HCT116 (cell line): Measurements from ENCODE around the gene CYP46A1. TPM values are rescaled to one million over a fixed set of nuclear protein-coding genes. Genes with fewer than 3 reads are reported as not detected.

Experiments
- ATAC-seq: fragments of 200-7000 bp; cut with Tn5 transposase; 2 replicates; pipeline ENCODE4 v1.9.1; 2020; ENCODE audit warnings: mild to moderate bottlenecking, moderate library complexity
- BruUV-seq: library from RNA; stranded (reverse); fragments of 400-500 nt; replicated peaks from 2 replicates; lab custom pipeline; 2021; lab: Mats Ljungman, UMichigan
- CTCF ChIA-PET: fragments of 300-600 bp; sonication (Branson Sonifier 250); formaldehyde crosslinking; loops from one replicate; lab custom pipeline; 2021; ENCODE audit warnings: antibody characterized with exemption; lab: Charles Lee
- POLR2A ChIA-PET: fragments of 300-600, 350-600 bp; sonication (Branson Sonifier 250); formaldehyde crosslinking; loops from one replicate; lab custom pipeline; 2021; ENCODE audit warnings: antibody characterized with exemption; lab: Charles Lee
- RAD21 ChIA-PET, 2 experiments: fragments of 300-600 bp; sonication (Branson Sonifier 250); formaldehyde crosslinking; loops; one replicate each; lab custom pipeline; 2023; ENCODE audit warnings: low total read pairs in 2 of 2; ENCODE audit not compliant: uncharacterized antibody in 2 of 2, unreplicated experiment in 2 of 2, low non-redundant PET in 1 of 2; lab: Charles Lee
- DNase-seq: peaks from one replicate; pipeline ENCODE4 v3.0.0-alpha.2; 2010; ENCODE audit warnings: low read depth, low spot score
- H2AFZ ChIP-seq: fragments of 200-600 bp; shearing (Covaris generic), sonication (generic); 2 replicates; pipeline ENCODE4 v1.6.1; 2017; ENCODE audit warnings: low read depth, mixed run types, mixed read lengths, antibody characterized with exemption, low read length; ENCODE audit not compliant: poor library complexity, severe bottlenecking
- H3K27ac ChIP-seq: 2 replicates; pipeline ENCODE4 v1.5.1; 2012; ENCODE audit warnings: low read depth, low read length
- H3K27me3 ChIP-seq: fragments of 200-600 bp; sonication (generic); 2 replicates; pipeline ENCODE4 v1.6.1; 2016; ENCODE audit warnings: mixed run types, low read length, mixed read lengths; ENCODE audit not compliant: insufficient read depth
- H3K36me3 ChIP-seq, 2 experiments: fragments of 200-500 bp in 1 of 2; fragments of 200-600 bp in 1 of 2; sonication (Bioruptor generic) in 1 of 2; sonication (generic) in 1 of 2; 2 replicates each; pipeline versions ENCODE4 v1.5.1 to v1.6.1; 2014 to 2016; ENCODE audit warnings: low read length in 2 of 2, inconsistent platforms in 1 of 2, mixed read lengths in 1 of 2, mixed run types in 1 of 2; ENCODE audit not compliant: insufficient read depth in 2 of 2, control insufficient read depth in 1 of 2
- H3K4me1 ChIP-seq, 2 experiments: fragments of 200-600 bp in 1 of 2; sonication (generic) in 1 of 2; 2 replicates each; pipeline versions ENCODE4 v1.5.1 to v1.6.1; 2012 to 2017; ENCODE audit warnings: low read length in 2 of 2, inconsistent platforms in 1 of 2, mild to moderate bottlenecking in 1 of 2, mixed read lengths in 1 of 2, mixed run types in 1 of 2, moderate library complexity in 1 of 2; ENCODE audit not compliant: insufficient read depth in 2 of 2, control insufficient read depth in 1 of 2
- H3K4me2 ChIP-seq: fragments of 200-600 bp; sonication (generic); 2 replicates; pipeline ENCODE4 v1.6.1; 2017; ENCODE audit warnings: mixed run types, low read length, mixed read lengths
- H3K4me3 ChIP-seq, 2 experiments: fragments of 200-600 bp in 1 of 2; sonication (generic) in 1 of 2; replicated peaks in 1 of 2; 2 replicates each; pipeline ENCODE4 v1.5.1; 2011 to 2016; ENCODE audit warnings: low read length in 2 of 2, control low read depth in 1 of 2, low read depth in 1 of 2, mild to moderate bottlenecking in 1 of 2, mixed read lengths in 1 of 2, mixed run types in 1 of 2
- H3K79me2 ChIP-seq: fragments of 200-600 bp; sonication (generic); 2 replicates; pipeline ENCODE4 v1.6.1; 2017; ENCODE audit warnings: mild to moderate bottlenecking, mixed run types, low read length, moderate library complexity, mixed read lengths; ENCODE audit not compliant: insufficient read depth
- H3K9ac ChIP-seq: fragments of 200-600 bp; sonication (generic); 2 replicates; pipeline ENCODE4 v1.6.1; 2016; ENCODE audit warnings: low read length, mixed read lengths
- H3K9me2 ChIP-seq: fragments of 200-600 bp; sonication (generic), shearing (Covaris generic); 2 replicates; pipeline ENCODE4 v1.6.1; 2017; ENCODE audit warnings: mixed run types, mild to moderate bottlenecking, moderate library complexity; ENCODE audit not compliant: insufficient read depth
- H3K9me3 ChIP-seq, 2 experiments: fragments of 200-500 bp in 1 of 2; fragments of 200-600 bp in 1 of 2; sonication (Bioruptor generic) in 1 of 2; sonication (generic) in 1 of 2; 2 replicates each; pipeline ENCODE4 v1.6.1; 2014 to 2017; ENCODE audit warnings: low read length in 2 of 2, mixed read lengths in 2 of 2, inconsistent platforms in 1 of 2, low read depth in 1 of 2, mild to moderate bottlenecking in 1 of 2, mixed run types in 1 of 2, moderate library complexity in 1 of 2; ENCODE audit not compliant: control insufficient read depth in 1 of 2, insufficient read depth in 1 of 2
- H4K20me1 ChIP-seq: fragments of 200-600 bp; sonication (generic), shearing (Covaris generic); 2 replicates; pipeline ENCODE4 v1.6.1; 2017; ENCODE audit warnings: mixed run types, mild to moderate bottlenecking, moderate library complexity; ENCODE audit not compliant: insufficient read depth
- CEBPB ChIP-seq: IDR thresholded peaks from 2 replicates; pipeline ENCODE4 v1.6.1; 2012; ENCODE audit warnings: low read depth
- POLR2AphosphoS5 ChIP-seq: IDR thresholded peaks from 2 replicates; pipeline ENCODE4 v1.6.1; 2011; ENCODE audit warnings: mild to moderate bottlenecking, low read depth, low read length, moderate library complexity
- SIN3A ChIP-seq: IDR thresholded peaks from 2 replicates; pipeline ENCODE4 v1.6.1; 2012; ENCODE audit warnings: low read depth
- SRF ChIP-seq: IDR thresholded peaks from 2 replicates; pipeline ENCODE4 v1.6.1; 2012; ENCODE audit warnings: low read depth
- ZFX ChIP-seq: fragments of 450-650 bp; IDR thresholded peaks from 2 replicates; pipeline ENCODE4 v1.6.1; 2017
- ZNF274 ChIP-seq: fragments of 200-500 bp; sonication (Bioruptor generic); IDR thresholded peaks from 2 replicates; pipeline ENCODE4 v1.6.1; 2014; ENCODE audit warnings: mild to moderate bottlenecking, low read depth, low read length, inconsistent platforms
- intact Hi-C: fragments of 100-400 bp; cut with micrococcal nuclease; formaldehyde crosslinking; loops from 2 replicates; pipeline ENCODE4 v1.10.0; 2022
- total RNA-seq: library from RNA; stranded (reverse); gene quantifications from one replicate; pipeline ENCODE4 v1.2.1, GENCODE V29; 2021; ENCODE audit not compliant: unreplicated experiment
- TF ChIP-seq, protein P1 (sequence below), 3 experiments: fragments of 200-600 bp in 1 of 3; sonication (generic) in 1 of 3; IDR thresholded peaks in 2 of 3; conservative IDR thresholded peaks in 1 of 3; 2 replicates each; pipeline ENCODE4 v1.5.1; 2012 to 2017; ENCODE audit warnings: low read depth in 2 of 3, low read length in 2 of 3, antibody characterized with exemption in 1 of 3, borderline replicate concordance in 1 of 3, control low read depth in 1 of 3, mild to moderate bottlenecking in 1 of 3, mixed read lengths in 1 of 3, mixed run types in 1 of 3, moderate library complexity in 1 of 3; ENCODE audit not compliant: insufficient read depth in 1 of 3
- TF ChIP-seq, protein P2 (sequence below): IDR thresholded peaks from 2 replicates; pipeline ENCODE4 v1.6.1; 2012; ENCODE audit warnings: low read depth

Gene CYP46A1
- total RNA-seq, 1 experiment from 2014 or later: 0.76 TPM

DNA sequence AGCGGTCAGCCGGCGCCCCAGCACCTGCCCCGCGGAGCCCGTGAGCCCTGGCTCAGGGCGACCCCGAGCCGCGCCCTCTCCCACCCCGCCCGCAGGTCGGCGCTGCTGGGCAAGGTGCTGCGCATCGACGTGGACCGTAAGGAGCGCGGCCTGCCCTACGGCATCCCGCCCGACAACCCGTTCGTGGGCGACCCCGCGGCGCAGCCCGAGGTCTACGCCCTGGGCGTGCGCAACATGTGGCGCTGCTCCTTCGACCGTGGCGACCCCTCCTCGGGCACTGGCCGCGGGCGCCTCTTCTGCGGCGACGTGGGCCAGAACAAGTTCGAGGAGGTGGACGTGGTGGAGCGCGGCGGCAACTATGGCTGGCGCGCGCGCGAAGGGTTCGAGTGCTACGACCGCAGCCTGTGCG, 24.8 kb upstream of the CYP46A1 start:
- no peak overlapping the region for H2AFZ ChIP-seq
- no peak overlapping the region for H3K9ac ChIP-seq
- H3K4me3 ChIP-seq: no peak overlapping the region
- no peaks in the 10 kb centered on the region for H3K79me2 ChIP-seq
- 0 out of 2 replicates have a peak, but pooled peaks cover 7% of the 10 kb centered on the region for H3K27me3 ChIP-seq
- DNase-seq (no peak), ATAC-seq (no peak)
- ChIA-PET POLR2A (no interaction called here), RAD21 (no interaction called here), CTCF (no interaction called here)
- no peaks in the 10 kb centered on the region for H3K9me3 ChIP-seq
- no peak overlapping the region for H3K27ac ChIP-seq
- no TSS peak for BruUV-seq
- no peak overlapping the region for H3K4me2 ChIP-seq
- intact Hi-C loops: no loop called here
- no peaks in the 10 kb centered on the region for H3K9me2 ChIP-seq
- H4K20me1 ChIP-seq: no peaks in the 10 kb centered on the region
- H3K36me3 ChIP-seq: no peaks in the 10 kb centered on the region
- H3K4me1 ChIP-seq: peaks cover 4 to 9% of the 10 kb centered on the region in 2 experiments; a peak in 3 of 4 replicates
- TF ChIP-seq, protein P1, sequence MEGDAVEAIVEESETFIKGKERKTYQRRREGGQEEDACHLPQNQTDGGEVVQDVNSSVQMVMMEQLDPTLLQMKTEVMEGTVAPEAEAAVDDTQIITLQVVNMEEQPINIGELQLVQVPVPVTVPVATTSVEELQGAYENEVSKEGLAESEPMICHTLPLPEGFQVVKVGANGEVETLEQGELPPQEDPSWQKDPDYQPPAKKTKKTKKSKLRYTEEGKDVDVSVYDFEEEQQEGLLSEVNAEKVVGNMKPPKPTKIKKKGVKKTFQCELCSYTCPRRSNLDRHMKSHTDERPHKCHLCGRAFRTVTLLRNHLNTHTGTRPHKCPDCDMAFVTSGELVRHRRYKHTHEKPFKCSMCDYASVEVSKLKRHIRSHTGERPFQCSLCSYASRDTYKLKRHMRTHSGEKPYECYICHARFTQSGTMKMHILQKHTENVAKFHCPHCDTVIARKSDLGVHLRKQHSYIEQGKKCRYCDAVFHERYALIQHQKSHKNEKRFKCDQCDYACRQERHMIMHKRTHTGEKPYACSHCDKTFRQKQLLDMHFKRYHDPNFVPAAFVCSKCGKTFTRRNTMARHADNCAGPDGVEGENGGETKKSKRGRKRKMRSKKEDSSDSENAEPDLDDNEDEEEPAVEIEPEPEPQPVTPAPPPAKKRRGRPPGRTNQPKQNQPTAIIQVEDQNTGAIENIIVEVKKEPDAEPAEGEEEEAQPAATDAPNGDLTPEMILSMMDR (IDR thresholded peaks at IDR 0.05 in 2 of 3, conservative IDR thresholded peaks at IDR 0.05 in 1 of 3; ENCODE audit: borderline replicate concordance in 1 of 3, insufficient read depth in 1 of 3, low read depth in 2 of 3, low read length in 2 of 3): no peak
- TF ChIP-seq POLR2AphosphoS5 (no peak), SIN3A (no peak), ZNF274 (no peak)
- TF ChIP-seq, all 23 proteins: peak for 0

DNA sequence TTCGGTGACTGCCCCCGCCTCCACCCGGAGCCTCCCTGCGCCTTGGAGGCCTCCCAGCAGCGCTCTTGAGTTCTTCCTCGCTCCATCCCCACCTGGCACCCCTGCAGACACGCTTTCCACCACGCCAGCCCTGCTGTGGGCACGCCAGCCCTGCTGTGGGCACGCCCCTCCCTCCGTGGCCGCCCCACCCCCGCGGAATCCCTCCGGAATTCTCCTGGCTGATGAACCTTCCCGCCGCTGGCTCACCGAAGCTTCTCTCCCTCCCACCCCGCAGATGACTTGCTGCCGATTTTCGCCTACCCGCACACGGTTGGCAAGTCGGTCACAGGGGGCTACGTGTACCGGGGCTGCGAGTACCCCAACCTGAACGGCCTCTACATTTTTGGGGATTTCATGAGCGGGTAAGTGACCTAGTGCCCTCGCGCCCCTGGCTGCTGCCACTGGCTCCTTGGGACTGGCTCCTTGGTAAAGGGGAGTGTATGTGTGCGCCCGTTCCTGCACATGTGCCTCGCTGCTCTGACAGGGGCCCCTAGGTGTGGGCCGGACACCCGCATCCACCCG, 24.0 kb upstream of the CYP46A1 start:
- no peak for ATAC-seq

More for the DNA sequence above, 24.0 kb upstream of the CYP46A1 start:
- H4K20me1 ChIP-seq: no peaks in the 10 kb centered on the region
- H2AFZ ChIP-seq: no peak overlapping the region
- H3K27me3 ChIP-seq: 0 out of 2 replicates have a peak, but pooled peaks cover 7% of the 10 kb centered on the region
- no peaks in the 10 kb centered on the region for H3K9me3 ChIP-seq
- no peaks in the 10 kb centered on the region for H3K79me2 ChIP-seq
- no peaks in the 10 kb centered on the region for H3K36me3 ChIP-seq
- CTCF ChIA-PET: no interaction called here
- intact Hi-C loops: no loop called here
- DNase-seq: no peak
- TF ChIP-seq CEBPB (no peak), SRF (no peak), POLR2AphosphoS5 (no peak), ZFX (no peak)
- TF ChIP-seq, protein P2, sequence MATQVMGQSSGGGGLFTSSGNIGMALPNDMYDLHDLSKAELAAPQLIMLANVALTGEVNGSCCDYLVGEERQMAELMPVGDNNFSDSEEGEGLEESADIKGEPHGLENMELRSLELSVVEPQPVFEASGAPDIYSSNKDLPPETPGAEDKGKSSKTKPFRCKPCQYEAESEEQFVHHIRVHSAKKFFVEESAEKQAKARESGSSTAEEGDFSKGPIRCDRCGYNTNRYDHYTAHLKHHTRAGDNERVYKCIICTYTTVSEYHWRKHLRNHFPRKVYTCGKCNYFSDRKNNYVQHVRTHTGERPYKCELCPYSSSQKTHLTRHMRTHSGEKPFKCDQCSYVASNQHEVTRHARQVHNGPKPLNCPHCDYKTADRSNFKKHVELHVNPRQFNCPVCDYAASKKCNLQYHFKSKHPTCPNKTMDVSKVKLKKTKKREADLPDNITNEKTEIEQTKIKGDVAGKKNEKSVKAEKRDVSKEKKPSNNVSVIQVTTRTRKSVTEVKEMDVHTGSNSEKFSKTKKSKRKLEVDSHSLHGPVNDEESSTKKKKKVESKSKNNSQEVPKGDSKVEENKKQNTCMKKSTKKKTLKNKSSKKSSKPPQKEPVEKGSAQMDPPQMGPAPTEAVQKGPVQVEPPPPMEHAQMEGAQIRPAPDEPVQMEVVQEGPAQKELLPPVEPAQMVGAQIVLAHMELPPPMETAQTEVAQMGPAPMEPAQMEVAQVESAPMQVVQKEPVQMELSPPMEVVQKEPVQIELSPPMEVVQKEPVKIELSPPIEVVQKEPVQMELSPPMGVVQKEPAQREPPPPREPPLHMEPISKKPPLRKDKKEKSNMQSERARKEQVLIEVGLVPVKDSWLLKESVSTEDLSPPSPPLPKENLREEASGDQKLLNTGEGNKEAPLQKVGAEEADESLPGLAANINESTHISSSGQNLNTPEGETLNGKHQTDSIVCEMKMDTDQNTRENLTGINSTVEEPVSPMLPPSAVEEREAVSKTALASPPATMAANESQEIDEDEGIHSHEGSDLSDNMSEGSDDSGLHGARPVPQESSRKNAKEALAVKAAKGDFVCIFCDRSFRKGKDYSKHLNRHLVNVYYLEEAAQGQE: no peak
- TF ChIP-seq, all 23 proteins: peak for 0
- no TSS peak for BruUV-seq
- ChIA-PET RAD21 (no interaction called here), POLR2A (no interaction called here)
- Histone ChIP-seq H3K4me2 (no peak overlapping the region), H3K4me3 (no peak overlapping the region), H3K27ac (no peak overlapping the region), H3K9ac (no peak overlapping the region), H3K4me1 (peaks cover 4 to 8% of the 10 kb centered on the region in 2 experiments; a peak in 3 of 4 replicates), H3K9me2 (no peaks in the 10 kb centered on the region)
